ENCODE measurements around the gene PGAM4.

GRCh38 chrX:77977518-77977917 is 8.1 kb upstream of the PGAM4 start:
- TF ChIP-seq CTCF (conservative IDR thresholded peaks at IDR 0.05), result no peak
- no peak for TF ChIP-seq ZFX (IDR thresholded peaks at IDR 0.05)

All from C4-2B (cell line).